HFF-Myc (cell line): ENCODE data around the gene BMPER.

Experiments used
- DNase-seq: peaks from one replicate; pipeline ENCODE4 v3.0.0-alpha.2; 2011; ENCODE audit warnings: low read depth; ENCODE audit errors: extremely low read depth
- H3K4me3 ChIP-seq: replicated peaks from 2 replicates; pipeline ENCODE4 v1.5.1; 2011; ENCODE audit warnings: low read depth, mild to moderate bottlenecking, control low read depth, low read length
- TF ChIP-seq, protein P1 (sequence below): IDR thresholded peaks from 2 replicates; pipeline ENCODE4 v1.5.1; 2012; ENCODE audit warnings: mild to moderate bottlenecking, low read depth, low read length, control low read depth; ENCODE audit errors: missing control alignments

Gene BMPER

GRCh38 chr7:34026481-34027190 lies 121.3 kb downstream of the BMPER start:
- TF ChIP-seq, protein P1, sequence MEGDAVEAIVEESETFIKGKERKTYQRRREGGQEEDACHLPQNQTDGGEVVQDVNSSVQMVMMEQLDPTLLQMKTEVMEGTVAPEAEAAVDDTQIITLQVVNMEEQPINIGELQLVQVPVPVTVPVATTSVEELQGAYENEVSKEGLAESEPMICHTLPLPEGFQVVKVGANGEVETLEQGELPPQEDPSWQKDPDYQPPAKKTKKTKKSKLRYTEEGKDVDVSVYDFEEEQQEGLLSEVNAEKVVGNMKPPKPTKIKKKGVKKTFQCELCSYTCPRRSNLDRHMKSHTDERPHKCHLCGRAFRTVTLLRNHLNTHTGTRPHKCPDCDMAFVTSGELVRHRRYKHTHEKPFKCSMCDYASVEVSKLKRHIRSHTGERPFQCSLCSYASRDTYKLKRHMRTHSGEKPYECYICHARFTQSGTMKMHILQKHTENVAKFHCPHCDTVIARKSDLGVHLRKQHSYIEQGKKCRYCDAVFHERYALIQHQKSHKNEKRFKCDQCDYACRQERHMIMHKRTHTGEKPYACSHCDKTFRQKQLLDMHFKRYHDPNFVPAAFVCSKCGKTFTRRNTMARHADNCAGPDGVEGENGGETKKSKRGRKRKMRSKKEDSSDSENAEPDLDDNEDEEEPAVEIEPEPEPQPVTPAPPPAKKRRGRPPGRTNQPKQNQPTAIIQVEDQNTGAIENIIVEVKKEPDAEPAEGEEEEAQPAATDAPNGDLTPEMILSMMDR = no peak
- no peak overlapping the region for H3K4me3 ChIP-seq
- no peak for DNase-seq

GRCh38 chr7:34031156-34031555 lies 125.8 kb downstream of the BMPER start:
- no peak overlapping the region for H3K4me3 ChIP-seq
- no peak for DNase-seq

GRCh38 chr7:34034728-34035127 lies 129.4 kb downstream of the BMPER start:
- H3K4me3 ChIP-seq = no peak overlapping the region
- TF ChIP-seq, protein P1 = no peak
- no peak for DNase-seq

More at GRCh38 chr7:34031156-34031555, 125.8 kb downstream of the BMPER start:
- TF ChIP-seq, protein P1 = no peak

GRCh38 chr7:34036051-34036920 lies 130.9 kb downstream of the BMPER start:
- no peak for DNase-seq
- no peak overlapping the region for H3K4me3 ChIP-seq
- TF ChIP-seq, protein P1 = no peak

- TF ChIP-seq, protein P1 = no peak
- no peak overlapping the region for H3K4me3 ChIP-seq
- no peak for DNase-seq
Measured at GRCh38 chr7:34036972-34037792, 131.8 kb downstream of the BMPER start.

DNA sequence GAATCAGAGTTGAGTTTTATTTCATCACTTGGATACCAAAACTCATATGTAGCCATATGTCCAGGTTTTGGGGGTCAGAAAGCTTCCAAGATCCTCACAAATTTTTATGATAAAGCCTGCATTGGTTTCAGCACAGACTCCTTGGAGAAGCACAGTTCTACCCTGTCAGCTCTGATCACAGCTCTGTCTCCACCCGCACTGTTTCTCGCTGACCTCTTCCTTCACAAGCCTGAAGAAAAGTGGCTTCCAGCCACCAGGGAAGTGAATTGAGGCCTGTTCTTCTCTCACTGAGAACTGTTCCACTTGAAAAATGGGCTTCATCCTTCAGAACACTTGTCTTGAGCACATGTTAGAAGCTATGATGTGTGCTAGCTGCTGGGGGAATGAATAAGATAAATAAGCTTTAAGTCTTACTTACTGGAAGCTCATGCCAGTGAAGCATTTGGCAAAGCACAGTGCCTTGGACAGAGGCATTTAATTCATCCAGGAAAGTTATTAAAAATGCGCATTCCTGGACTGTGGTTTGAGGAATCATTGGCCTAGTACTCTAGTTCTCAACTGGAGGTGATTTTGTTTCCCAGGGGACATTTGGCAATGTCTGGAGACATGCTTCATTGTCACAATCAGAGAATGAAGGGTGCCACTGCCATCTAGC lies 133.6 kb downstream of the BMPER start:
- DNase-seq = no peak
- H3K4me3 ChIP-seq = no peak overlapping the region
- TF ChIP-seq, protein P1 = no peak
